PC-9 (cell line): ENCODE data around the gene PRDM16.

Experiments
- EZH2 ChIP-seq: fragments of 200-600 bp; sonication (generic); IDR thresholded peaks from 2 replicates; pipeline ENCODE4 v1.8.0; 2017; ENCODE audit warnings: antibody characterized with exemption, low read depth
- TF ChIP-seq, protein P1 (sequence below): fragments of 200-600 bp; sonication (generic); conservative IDR thresholded peaks from 2 replicates; pipeline ENCODE4 v1.6.1; 2017; ENCODE audit warnings: mixed run types, antibody characterized with exemption, mild to moderate bottlenecking, moderate library complexity

- TF ChIP-seq, protein P1, sequence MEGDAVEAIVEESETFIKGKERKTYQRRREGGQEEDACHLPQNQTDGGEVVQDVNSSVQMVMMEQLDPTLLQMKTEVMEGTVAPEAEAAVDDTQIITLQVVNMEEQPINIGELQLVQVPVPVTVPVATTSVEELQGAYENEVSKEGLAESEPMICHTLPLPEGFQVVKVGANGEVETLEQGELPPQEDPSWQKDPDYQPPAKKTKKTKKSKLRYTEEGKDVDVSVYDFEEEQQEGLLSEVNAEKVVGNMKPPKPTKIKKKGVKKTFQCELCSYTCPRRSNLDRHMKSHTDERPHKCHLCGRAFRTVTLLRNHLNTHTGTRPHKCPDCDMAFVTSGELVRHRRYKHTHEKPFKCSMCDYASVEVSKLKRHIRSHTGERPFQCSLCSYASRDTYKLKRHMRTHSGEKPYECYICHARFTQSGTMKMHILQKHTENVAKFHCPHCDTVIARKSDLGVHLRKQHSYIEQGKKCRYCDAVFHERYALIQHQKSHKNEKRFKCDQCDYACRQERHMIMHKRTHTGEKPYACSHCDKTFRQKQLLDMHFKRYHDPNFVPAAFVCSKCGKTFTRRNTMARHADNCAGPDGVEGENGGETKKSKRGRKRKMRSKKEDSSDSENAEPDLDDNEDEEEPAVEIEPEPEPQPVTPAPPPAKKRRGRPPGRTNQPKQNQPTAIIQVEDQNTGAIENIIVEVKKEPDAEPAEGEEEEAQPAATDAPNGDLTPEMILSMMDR, result no peak
- no peak for TF ChIP-seq EZH2
Observed at GRCh38 chr1:3475839-3476573, 407.0 kb downstream of the PRDM16 start.
